Mesothelial cell of epicardium (in vitro differentiated cells): Measurements from ENCODE around the gene CLUH. TPM values are rescaled to one million over a fixed set of nuclear protein-coding genes. Genes with fewer than 3 reads are reported as not detected.

Experiments used
- DNase-seq, 2 experiments: peaks; one replicate each; pipeline ENCODE4 v3.0.0; 2021; ENCODE audit warnings: low spot score in 2 of 2; ENCODE audit not compliant: unreplicated experiment in 2 of 2
- H3K27ac Mint-ChIP-seq: 2 replicates; pipeline ENCODE4 v1.8.0; 2021; ENCODE audit warnings: mixed read lengths
- H3K27me3 Mint-ChIP-seq: 2 replicates; pipeline ENCODE4 v1.8.0; 2021; ENCODE audit warnings: low read depth, mixed read lengths
- H3K36me3 Mint-ChIP-seq: 2 replicates; pipeline ENCODE4 v1.8.0; 2021; ENCODE audit warnings: mixed read lengths
- H3K4me1 Mint-ChIP-seq: 2 replicates; pipeline ENCODE4 v1.8.0; 2021; ENCODE audit warnings: mixed read lengths
- H3K4me3 Mint-ChIP-seq: 2 replicates; pipeline ENCODE4 v1.8.0; 2021; ENCODE audit warnings: mild to moderate bottlenecking, moderate library complexity, mixed read lengths
- H3K9me3 Mint-ChIP-seq: 2 replicates; pipeline ENCODE4 v1.8.0; 2021; ENCODE audit warnings: mixed read lengths
- total RNA-seq: library from RNA; stranded (reverse); gene quantifications from 3 replicates; pipeline ENCODE4 v1.2.1, GENCODE V29; 2021
- TF ChIP-seq, protein P1 (sequence below): fragments of 200-600 bp; sonication (generic); IDR thresholded peaks from one replicate; pipeline ENCODE4 v1.5.0; 2021; ENCODE audit warnings: antibody characterized with exemption; ENCODE audit not compliant: unreplicated experiment

The CLUH gene
- total RNA-seq, 1 donor from 2014 or later = 46.9 TPM

DNA sequence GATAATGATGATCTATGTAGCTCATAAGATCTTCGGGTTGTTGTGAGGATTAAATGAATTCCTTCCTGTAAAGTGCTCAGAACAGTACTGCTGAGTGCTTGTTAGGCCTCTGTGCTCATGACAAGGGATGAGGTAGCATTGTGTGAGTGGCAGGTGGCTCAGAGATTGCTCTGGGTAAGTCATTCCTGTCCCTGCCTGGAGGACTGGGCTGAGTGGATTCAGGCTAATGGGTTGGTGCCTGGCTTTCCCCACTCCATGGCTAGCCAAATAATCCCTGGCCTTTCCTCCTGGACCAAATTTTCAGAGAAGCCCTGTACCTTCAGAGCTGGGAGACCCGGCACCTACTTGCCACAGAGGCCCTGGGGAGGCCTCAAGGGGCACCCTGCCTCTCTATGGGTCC, 39.2 kb upstream of the CLUH start:
- Mint-ChIP-seq H3K4me3 (no peak overlapping the region), H3K9me3 (no peaks in the 10 kb centered on the region), H3K36me3 (no peaks in the 10 kb centered on the region), H3K27ac (no peak overlapping the region), H3K4me1 (no peaks in the 10 kb centered on the region), H3K27me3 (peaks cover 87% of the 10 kb centered on the region)
- TF ChIP-seq, protein P1, sequence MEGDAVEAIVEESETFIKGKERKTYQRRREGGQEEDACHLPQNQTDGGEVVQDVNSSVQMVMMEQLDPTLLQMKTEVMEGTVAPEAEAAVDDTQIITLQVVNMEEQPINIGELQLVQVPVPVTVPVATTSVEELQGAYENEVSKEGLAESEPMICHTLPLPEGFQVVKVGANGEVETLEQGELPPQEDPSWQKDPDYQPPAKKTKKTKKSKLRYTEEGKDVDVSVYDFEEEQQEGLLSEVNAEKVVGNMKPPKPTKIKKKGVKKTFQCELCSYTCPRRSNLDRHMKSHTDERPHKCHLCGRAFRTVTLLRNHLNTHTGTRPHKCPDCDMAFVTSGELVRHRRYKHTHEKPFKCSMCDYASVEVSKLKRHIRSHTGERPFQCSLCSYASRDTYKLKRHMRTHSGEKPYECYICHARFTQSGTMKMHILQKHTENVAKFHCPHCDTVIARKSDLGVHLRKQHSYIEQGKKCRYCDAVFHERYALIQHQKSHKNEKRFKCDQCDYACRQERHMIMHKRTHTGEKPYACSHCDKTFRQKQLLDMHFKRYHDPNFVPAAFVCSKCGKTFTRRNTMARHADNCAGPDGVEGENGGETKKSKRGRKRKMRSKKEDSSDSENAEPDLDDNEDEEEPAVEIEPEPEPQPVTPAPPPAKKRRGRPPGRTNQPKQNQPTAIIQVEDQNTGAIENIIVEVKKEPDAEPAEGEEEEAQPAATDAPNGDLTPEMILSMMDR = no peak
- DNase-seq = no peak

DNA sequence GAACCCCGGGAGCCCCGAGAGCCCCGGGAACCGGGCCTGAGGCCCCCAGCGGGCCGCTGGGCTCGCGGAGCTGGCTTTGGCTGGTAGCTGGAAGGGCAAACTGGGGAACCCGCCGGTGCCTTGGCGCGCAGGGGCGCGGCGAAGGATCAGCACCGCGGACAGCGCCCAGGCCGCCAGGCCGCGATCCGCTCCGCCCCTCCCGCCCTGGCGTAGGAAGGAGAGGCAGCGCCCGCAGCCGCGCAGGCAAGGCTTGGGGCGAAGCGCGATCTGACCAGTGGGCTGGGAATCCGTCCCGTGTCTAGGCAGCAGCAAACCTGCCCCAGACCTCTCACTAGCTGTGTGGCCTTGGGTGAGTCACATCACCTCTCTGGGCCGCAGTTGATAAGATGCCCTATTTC, 38.2 kb upstream of the CLUH start:
- Mint-ChIP-seq H3K27me3 (peaks cover 89% of the 10 kb centered on the region), H3K4me1 (no peaks in the 10 kb centered on the region), H3K9me3 (no peaks in the 10 kb centered on the region), H3K36me3 (no peaks in the 10 kb centered on the region), H3K4me3 (no peak overlapping the region), H3K27ac (no peak overlapping the region)
- TF ChIP-seq, protein P1 = no peak
- DNase-seq = peak; percentile 77 to 90

DNA sequence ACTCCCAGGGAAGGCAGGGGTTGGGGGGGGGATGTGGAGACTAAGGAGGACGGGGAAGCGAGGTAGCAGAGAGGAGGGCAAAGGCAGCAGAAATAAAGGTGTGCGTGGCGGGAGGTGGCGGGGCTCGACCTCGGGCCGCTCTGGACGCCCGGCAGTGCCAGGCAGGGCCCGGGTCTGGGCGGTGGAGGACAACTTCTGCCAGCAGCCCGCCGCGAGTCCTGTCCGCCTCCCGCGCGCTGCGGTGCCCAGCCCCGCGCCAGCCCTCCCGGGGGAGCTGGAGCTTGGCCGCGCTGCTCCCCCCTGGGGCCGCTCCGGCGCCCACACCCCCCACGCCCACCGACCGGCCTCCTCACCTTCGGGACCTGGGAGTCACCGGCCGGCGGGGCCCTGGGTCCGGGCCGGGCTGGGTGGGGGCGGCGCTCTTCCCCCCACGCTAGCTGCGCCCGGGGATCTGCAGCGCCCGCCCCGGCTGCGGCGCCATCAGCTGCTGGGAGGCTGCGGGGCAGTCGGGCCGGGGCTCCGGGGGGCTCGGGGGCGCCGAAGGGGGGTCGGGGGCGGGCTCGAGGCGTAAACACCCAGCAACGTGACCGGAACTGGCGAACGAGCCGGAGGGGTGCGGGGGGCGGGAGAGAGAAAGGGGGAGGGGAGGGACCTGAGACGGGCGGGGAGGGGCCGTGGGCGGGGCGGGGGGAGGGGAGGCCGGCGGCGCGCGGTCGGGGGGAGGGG, 37.7 kb upstream of the CLUH start, which contains the start of gene CCDC92B:
CCDC92B (minus strand) TSS at position 595 of the 726 bp plus-strand sequence. CDS start 14,507 bp downstream, outside the sequence.
- Mint-ChIP-seq H3K27me3 (peaks cover 89% of the 10 kb centered on the region), H3K36me3 (no peaks in the 10 kb centered on the region), H3K4me3 (peak within 1 kb of the TSS; percentile 36), H3K27ac (no peak within 1 kb of the TSS), H3K9me3 (no peaks in the 10 kb centered on the region), H3K4me1 (no peaks in the 10 kb centered on the region)
- TF ChIP-seq, protein P1 = no peak
- DNase-seq = no peak

DNA sequence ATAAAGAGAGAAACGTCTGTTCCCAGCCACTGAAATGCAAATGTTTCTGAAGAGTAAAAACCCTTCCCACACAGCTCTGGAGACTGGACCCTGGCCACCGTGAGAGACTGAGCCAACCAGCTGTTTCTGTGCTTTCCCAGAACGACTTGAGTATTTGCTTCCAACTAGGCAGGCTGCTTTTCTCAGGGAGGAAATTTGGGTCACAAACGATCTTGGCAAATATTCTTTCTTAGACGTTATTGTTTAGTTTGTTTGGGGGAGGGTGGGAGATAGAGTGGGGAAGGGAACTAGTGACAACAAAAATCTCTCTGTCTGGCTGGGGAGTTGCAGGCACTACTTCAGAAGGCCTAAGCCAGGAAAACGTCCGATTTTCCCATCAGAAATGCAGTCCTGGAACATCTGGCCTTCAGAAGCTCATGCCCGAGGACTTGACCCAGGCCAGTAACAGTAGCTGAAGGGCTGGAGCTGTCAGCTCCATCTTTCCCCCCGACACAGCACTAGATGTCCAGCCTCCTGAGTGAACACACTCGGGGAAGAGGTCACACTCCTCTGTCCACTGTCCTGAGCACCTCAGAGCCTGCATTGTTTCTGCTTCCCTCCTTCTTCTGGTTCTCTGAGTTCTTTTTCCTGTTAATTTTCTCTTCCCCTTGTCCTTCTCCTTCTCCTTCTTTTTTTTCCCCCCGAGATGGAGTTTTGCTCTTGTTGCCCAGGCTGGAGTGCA, 33.9 kb upstream of the CLUH start:
- no peak for DNase-seq
- Mint-ChIP-seq H3K27ac (no peak overlapping the region), H3K4me3 (no peak overlapping the region), H3K36me3 (no peaks in the 10 kb centered on the region), H3K27me3 (peaks cover 71% of the 10 kb centered on the region), H3K4me1 (no peaks in the 10 kb centered on the region), H3K9me3 (no peaks in the 10 kb centered on the region)
- TF ChIP-seq, protein P1 = no peak

DNA sequence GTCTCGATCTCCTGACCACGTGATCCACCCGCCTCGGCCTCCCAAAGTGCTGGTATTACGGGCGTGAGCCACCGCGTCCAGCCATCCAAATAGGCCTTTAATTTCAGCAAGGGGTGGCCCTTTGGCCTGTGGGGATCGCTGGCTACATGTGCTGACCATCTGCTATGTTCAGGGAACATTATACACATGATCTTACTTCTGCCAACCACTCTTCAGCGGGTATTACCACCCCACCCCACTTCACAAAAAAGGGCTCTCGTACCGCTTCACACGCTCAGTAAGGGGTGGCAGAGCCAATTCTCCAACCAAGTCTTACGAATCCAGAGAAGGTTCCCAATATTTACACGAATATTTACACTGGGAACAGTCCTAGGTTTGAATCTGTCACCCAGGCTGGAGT, 26.1 kb upstream of the CLUH start:
- DNase-seq = no peak
- H3K9me3 Mint-ChIP-seq = no peaks in the 10 kb centered on the region
- H3K4me3 Mint-ChIP-seq = no peak overlapping the region
- H3K27ac Mint-ChIP-seq = no peak overlapping the region
- peaks cover 19% of the 10 kb centered on the region for H3K27me3 Mint-ChIP-seq
- H3K4me1 Mint-ChIP-seq = no peaks in the 10 kb centered on the region
- no peaks in the 10 kb centered on the region for H3K36me3 Mint-ChIP-seq
- TF ChIP-seq, protein P1 = no peak
